GM12878 (cell line): Measurements from ENCODE around the gene CADPS. TPM values are rescaled to one million over a fixed set of nuclear protein-coding genes. Genes with fewer than 3 reads are reported as not detected.

Experiments
- ATAC-seq: fragments of 200-7000 bp; cut with Tn5 transposase; 3 replicates; pipeline ENCODE4 v1.9.1; 2020; ENCODE audit warnings: mild to moderate bottlenecking, moderate library complexity
- BruUV-seq: library from RNA; stranded (reverse); fragments of 400-500 nt; replicated peaks from 2 replicates; lab custom pipeline; 2021; lab: Mats Ljungman, UMichigan
- CTCF ChIA-PET: fragments of 300-600 bp; sonication (Branson Sonifier 250); formaldehyde crosslinking; extraction: SDS; loops from one replicate; lab custom pipeline; 2021; ENCODE audit warnings: inconsistent platforms; lab: Yijun Ruan, JAX
- POLR2A ChIA-PET: fragments of 350-600 bp; formaldehyde crosslinking; extraction: SDS; loops from one replicate; lab custom pipeline; 2021; ENCODE audit warnings: inconsistent platforms; lab: Charles Lee
- RAD21 ChIA-PET: fragments of 300-600 bp; sonication (Branson Sonifier 250); formaldehyde crosslinking; loops from one replicate; lab custom pipeline; 2023; ENCODE audit warnings: antibody characterized with exemption; ENCODE audit not compliant: unreplicated experiment; lab: Charles Lee
- SMC1A ChIA-PET: fragments of 300-600 bp; sonication (Branson Sonifier 250); formaldehyde crosslinking; loops from one replicate; lab custom pipeline; 2023; ENCODE audit not compliant: unreplicated experiment, uncharacterized antibody; lab: Charles Lee
- DNase-seq: peaks from one replicate; pipeline ENCODE4 v3.0.0-alpha.2; 2011; ENCODE audit warnings: low read depth, low spot score
- FAIRE-seq: peaks from 3 replicates; lab custom pipeline; 2011; peaks lifted over from hg19 to GRCh38; lab: Jason Lieb, UNC
- H2AFZ ChIP-seq: 2 replicates; pipeline ENCODE4 v1.6.0; 2011; ENCODE audit warnings: low read depth, low read length, control low read depth; ENCODE audit not compliant: control insufficient read depth
- H3K27ac ChIP-seq: 2 replicates; pipeline ENCODE4 v1.5.1; 2011; ENCODE audit warnings: control low read depth; ENCODE audit not compliant: control insufficient read depth, insufficient read depth
- H3K27me3 ChIP-seq, 2 experiments: replicated peaks in 1 of 2; 2 replicates each; pipeline versions ENCODE4 v1.6.0 to v1.6.1; 2011; ENCODE audit warnings: low read length in 1 of 2; ENCODE audit not compliant: control insufficient read depth in 2 of 2, insufficient read depth in 2 of 2
- H3K36me3 ChIP-seq, 2 experiments: 2 replicates each; pipeline ENCODE4 v1.5.1; 2011; ENCODE audit warnings: low read length in 1 of 2; ENCODE audit not compliant: control insufficient read depth in 2 of 2, insufficient read depth in 2 of 2
- H3K4me1 ChIP-seq: 2 replicates; pipeline ENCODE4 v1.6.1; 2011; ENCODE audit warnings: mild to moderate bottlenecking, low read length, moderate library complexity, mixed read lengths; ENCODE audit not compliant: control insufficient read depth, insufficient read depth
- H3K4me2 ChIP-seq: 2 replicates; pipeline ENCODE4 v1.6.0; 2011; ENCODE audit warnings: control low read depth; ENCODE audit not compliant: control insufficient read depth, insufficient read depth
- H3K4me3 ChIP-seq: fragments of 200-600 bp; sonication (generic); 2 replicates; pipeline ENCODE4 v1.5.1; 2016
- H3K79me2 ChIP-seq: 2 replicates; pipeline ENCODE4 v1.6.0; 2011; ENCODE audit warnings: low read length; ENCODE audit not compliant: control insufficient read depth, insufficient read depth
- H3K9ac ChIP-seq: 2 replicates; pipeline ENCODE4 v1.8.0; 2011; ENCODE audit warnings: low read length, control low read depth, mixed read lengths; ENCODE audit not compliant: control insufficient read depth, insufficient read depth
- H3K9me3 ChIP-seq: replicated peaks from 3 replicates; pipeline ENCODE4 v1.5.1; 2011; ENCODE audit warnings: mild to moderate bottlenecking, low read length; ENCODE audit not compliant: control insufficient read depth, insufficient read depth
- H4K20me1 ChIP-seq: 2 replicates; pipeline ENCODE4 v1.6.0; 2011; ENCODE audit not compliant: control insufficient read depth, insufficient read depth
- BACH1 ChIP-seq: fragments of 450-650 bp; IDR thresholded peaks from 2 replicates; pipeline ENCODE4 v1.6.1; 2017; ENCODE audit warnings: mild to moderate bottlenecking, borderline replicate concordance
- BRCA1 ChIP-seq: IDR thresholded peaks from 2 replicates; pipeline ENCODE4 v1.6.1; 2011; ENCODE audit warnings: low read depth, low read length, improper control_type of control experiment
- CHD2 ChIP-seq: IDR thresholded peaks from 2 replicates; pipeline ENCODE4 v1.6.1; 2011; ENCODE audit warnings: low read depth, low read length, improper control_type of control experiment, borderline replicate concordance
- HCFC1 ChIP-seq: fragments of 150-350 bp; IDR thresholded peaks from 2 replicates; pipeline ENCODE4 v1.6.1; 2014; ENCODE audit warnings: low read length
- NBN ChIP-seq: fragments of 450-650 bp; IDR thresholded peaks from 2 replicates; pipeline ENCODE4 v1.6.1; 2016
- NFYA ChIP-seq: IDR thresholded peaks from 2 replicates; pipeline ENCODE4 v1.6.1; 2011; ENCODE audit warnings: low read depth, mild to moderate bottlenecking, low read length, improper control_type of control experiment, borderline replicate concordance
- NRF1 ChIP-seq: conservative IDR thresholded peaks from 2 replicates; pipeline ENCODE4 v1.6.1; 2011; ENCODE audit warnings: mild to moderate bottlenecking, low read depth, low read length, improper control_type of control experiment
- PAX8 ChIP-seq: fragments of 450-650 bp; IDR thresholded peaks from 2 replicates; pipeline ENCODE4 v1.6.1; 2017; ENCODE audit warnings: mild to moderate bottlenecking, moderate library complexity
- RFX5 ChIP-seq: IDR thresholded peaks from 2 replicates; pipeline ENCODE4 v1.6.1; 2011; ENCODE audit warnings: low read depth, low read length, improper control_type of control experiment
- SREBF2 ChIP-seq: IDR thresholded peaks from 2 replicates; pipeline ENCODE4 v1.6.1; 2012; ENCODE audit warnings: mild to moderate bottlenecking, low read length
- SUZ12 ChIP-seq: fragments of 200-600 bp; sonication (generic); IDR thresholded peaks from one replicate; pipeline ENCODE4 v1.6.1; 2018; ENCODE audit warnings: antibody characterized with exemption, mild to moderate bottlenecking; ENCODE audit not compliant: unreplicated experiment
- WGBS: methylation state at CpG from one replicate; pipeline ENCODE4 v1.1.6; 2016; ENCODE audit warnings: low lambda C conversion rate; ENCODE audit not compliant: insufficient replicate concordance, insufficient coverage; ENCODE audit errors: missing lambda C conversion rate; 5-methylcytosine and 5-hydroxymethylcytosine counted together
- in situ Hi-C: fragments of 300-500 bp; cut with MboI; formaldehyde crosslinking; loops from 9 replicates; pipeline ENCODE4 v1.14.3; 2018; ENCODE audit warnings: mixed read lengths
- intact Hi-C: fragments of 100-400 bp; cut with micrococcal nuclease; formaldehyde crosslinking; loops from one replicate; pipeline ENCODE4 v1.14.2; 2022; ENCODE audit not compliant: unreplicated experiment
- polyA plus RNA-seq, 11 experiments: library from polyadenylated mRNA; depleted of rRNA in 4 of 11; unstranded in 6 of 11; stranded (reverse) in 5 of 11; fragments of >200 nt; fragmentation: Nextera tagmentation in 4 of 11; fragmentation: Illumina TruSeq in 1 of 11; extraction: Ambion mirVana in 4 of 11; extraction: Trizol in 1 of 11; gene quantifications; 1 replicate in 1 of 11; 2 replicates in 10 of 11; pipeline versions ENCODE4 v1.2.1 to v1.2.3, GENCODE V29; 2011 to 2016; ENCODE audit warnings: inconsistent platforms in 2 of 11, missing spikeins in 2 of 11, low read depth in 1 of 11
- total RNA-seq, 4 experiments: library from RNA; depleted of rRNA in 3 of 4; stranded (reverse); fragments of >200 nt in 3 of 4; fragmentation: Illumina TruSeq in 1 of 4; extraction: Trizol in 1 of 4; gene quantifications; 2 replicates each; pipeline versions ENCODE4 v1.2.1 to v1.2.3, GENCODE V29; 2013 to 2021
- TF ChIP-seq, protein P1 (sequence below): fragments of 450-650 bp; formaldehyde crosslinking; IDR thresholded peaks from 2 replicates; pipeline ENCODE4 v1.4.0; 2020; ENCODE audit warnings: mild to moderate bottlenecking, moderate library complexity
- TF ChIP-seq, protein P2 (sequence below): fragments of 450-650 bp; IDR thresholded peaks from 2 replicates; pipeline ENCODE4 v1.6.1; 2017; ENCODE audit warnings: mild to moderate bottlenecking

CADPS gene
- total and polyA plus RNA-seq, 10 of the 15 experiments (the other 5 are each of a cell fraction or from before 2014, with no cell fraction given), result 0.20 TPM; not detected in 9

DNA sequence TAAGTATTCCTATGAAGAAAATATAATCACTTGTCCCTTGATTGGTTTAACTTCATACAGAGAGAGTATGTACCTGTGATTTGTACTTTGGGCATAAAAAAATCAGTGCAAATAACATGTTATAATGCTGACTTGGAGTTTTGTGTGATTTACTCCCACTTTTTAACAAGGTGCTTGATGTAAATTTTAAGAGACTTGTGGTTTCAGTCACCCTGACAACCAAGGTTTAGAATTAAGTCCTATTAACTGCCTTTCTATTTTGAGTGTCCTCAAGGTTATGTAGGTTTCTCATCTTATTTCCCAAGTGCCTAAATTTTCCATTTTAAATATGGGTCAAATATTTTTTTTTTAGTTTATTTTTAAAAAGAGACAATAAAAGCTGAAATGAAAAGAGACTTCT is 244.6 kb downstream of the CADPS start:
- SMC1A ChIA-PET, result no interaction called here
- no peak for DNase-seq
- Histone ChIP-seq H3K36me3 (no peaks in the 10 kb centered on the region), H3K4me3 (no peak overlapping the region), H2AFZ (no peak overlapping the region), H3K4me1 (no peaks in the 10 kb centered on the region), H3K27ac (no peak overlapping the region), H3K4me2 (no peak overlapping the region), H3K79me2 (no peaks in the 10 kb centered on the region), H3K27me3 (peaks cover 0 to 2% of the 10 kb centered on the region in 2 experiments; a peak in 1 of 4 replicates), H3K9me3 (no peaks in the 10 kb centered on the region), H4K20me1 (no peaks in the 10 kb centered on the region), H3K9ac (no peak overlapping the region)
- no TSS peak for BruUV-seq
- ATAC-seq, result no peak
- no peak for TF ChIP-seq BACH1
- TF ChIP-seq, protein P1, sequence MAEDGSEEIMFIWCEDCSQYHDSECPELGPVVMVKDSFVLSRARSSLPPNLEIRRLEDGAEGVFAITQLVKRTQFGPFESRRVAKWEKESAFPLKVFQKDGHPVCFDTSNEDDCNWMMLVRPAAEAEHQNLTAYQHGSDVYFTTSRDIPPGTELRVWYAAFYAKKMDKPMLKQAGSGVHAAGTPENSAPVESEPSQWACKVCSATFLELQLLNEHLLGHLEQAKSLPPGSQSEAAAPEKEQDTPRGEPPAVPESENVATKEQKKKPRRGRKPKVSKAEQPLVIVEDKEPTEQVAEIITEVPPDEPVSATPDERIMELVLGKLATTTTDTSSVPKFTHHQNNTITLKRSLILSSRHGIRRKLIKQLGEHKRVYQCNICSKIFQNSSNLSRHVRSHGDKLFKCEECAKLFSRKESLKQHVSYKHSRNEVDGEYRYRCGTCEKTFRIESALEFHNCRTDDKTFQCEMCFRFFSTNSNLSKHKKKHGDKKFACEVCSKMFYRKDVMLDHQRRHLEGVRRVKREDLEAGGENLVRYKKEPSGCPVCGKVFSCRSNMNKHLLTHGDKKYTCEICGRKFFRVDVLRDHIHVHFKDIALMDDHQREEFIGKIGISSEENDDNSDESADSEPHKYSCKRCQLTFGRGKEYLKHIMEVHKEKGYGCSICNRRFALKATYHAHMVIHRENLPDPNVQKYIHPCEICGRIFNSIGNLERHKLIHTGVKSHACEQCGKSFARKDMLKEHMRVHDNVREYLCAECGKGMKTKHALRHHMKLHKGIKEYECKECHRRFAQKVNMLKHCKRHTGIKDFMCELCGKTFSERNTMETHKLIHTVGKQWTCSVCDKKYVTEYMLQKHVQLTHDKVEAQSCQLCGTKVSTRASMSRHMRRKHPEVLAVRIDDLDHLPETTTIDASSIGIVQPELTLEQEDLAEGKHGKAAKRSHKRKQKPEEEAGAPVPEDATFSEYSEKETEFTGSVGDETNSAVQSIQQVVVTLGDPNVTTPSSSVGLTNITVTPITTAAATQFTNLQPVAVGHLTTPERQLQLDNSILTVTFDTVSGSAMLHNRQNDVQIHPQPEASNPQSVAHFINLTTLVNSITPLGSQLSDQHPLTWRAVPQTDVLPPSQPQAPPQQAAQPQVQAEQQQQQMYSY (CRISPR knock-in tag), result no peak
- CTCF ChIA-PET, result no interaction called here
- POLR2A ChIA-PET, result no interaction called here
- RAD21 ChIA-PET, result no interaction called here
- intact Hi-C loops (no loop called here), in situ Hi-C loops (no loop called here)
- no peak for FAIRE-seq

DNA sequence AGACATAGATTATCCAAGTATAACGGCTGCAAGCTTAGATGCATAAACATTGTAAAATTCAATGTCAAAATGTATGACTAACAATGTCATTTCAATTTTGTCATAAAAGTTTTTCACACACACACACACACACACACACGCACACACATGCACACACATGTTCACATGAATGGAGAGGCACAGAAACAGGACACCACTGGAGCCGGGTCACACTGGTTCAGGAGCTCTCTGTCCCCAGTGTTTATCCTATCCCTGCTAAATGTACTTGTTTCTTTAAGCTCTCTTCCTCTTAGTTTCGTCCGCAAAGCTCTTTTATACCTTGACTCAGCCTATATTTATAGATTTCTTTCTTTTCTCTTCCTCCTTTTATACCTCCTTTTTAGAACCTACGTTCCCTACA is 249.9 kb downstream of the CADPS start:
- SMC1A ChIA-PET, result interaction anchor here (1.1 kb wide), 1 partner anchor 20 kb away, joined by 3 read pairs; no protein-coding TSS in a partner anchor
- no peaks in the 10 kb centered on the region; the same call in 1 of the 2 replicates for H3K4me1 ChIP-seq
- DNase-seq (no peak), ATAC-seq (no peak), FAIRE-seq (no peak)
- no peaks in the 10 kb centered on the region for H3K79me2 ChIP-seq
- RAD21 ChIA-PET, result no interaction called here
- H3K9me3 ChIP-seq, result no peaks in the 10 kb centered on the region
- H3K4me3 ChIP-seq, result no peak overlapping the region
- intact Hi-C loops (loop anchor here (2.0 kb wide), 1 partner anchor 604 kb away; no protein-coding TSS in a partner anchor), in situ Hi-C loops (no loop called here)
- WGBS, result 6% methylated on average over 6 of the region's 6 CpGs
- no peaks in the 10 kb centered on the region for H4K20me1 ChIP-seq
- POLR2A ChIA-PET, result no interaction called here
- H3K27ac ChIP-seq, result no peak overlapping the region
- H3K27me3 ChIP-seq, result no peaks in the 10 kb centered on the region
- H2AFZ ChIP-seq, result no peak overlapping the region
- H3K36me3 ChIP-seq, result no peaks in the 10 kb centered on the region
- H3K4me2 ChIP-seq, result no peak overlapping the region
- CTCF ChIA-PET, result interaction anchor here (0.6 kb wide), 1 partner anchor 575 kb away, joined by 3 read pairs; no protein-coding TSS in a partner anchor
- TF ChIP-seq BRCA1 (no peak), SREBF2 (no peak), NBN (no peak), CHD2 (no peak), RFX5 (no peak), PAX8 (no peak), SUZ12 (no peak), HCFC1 (no peak), NRF1 (no peak), NFYA (no peak)
- TF ChIP-seq, protein P2, sequence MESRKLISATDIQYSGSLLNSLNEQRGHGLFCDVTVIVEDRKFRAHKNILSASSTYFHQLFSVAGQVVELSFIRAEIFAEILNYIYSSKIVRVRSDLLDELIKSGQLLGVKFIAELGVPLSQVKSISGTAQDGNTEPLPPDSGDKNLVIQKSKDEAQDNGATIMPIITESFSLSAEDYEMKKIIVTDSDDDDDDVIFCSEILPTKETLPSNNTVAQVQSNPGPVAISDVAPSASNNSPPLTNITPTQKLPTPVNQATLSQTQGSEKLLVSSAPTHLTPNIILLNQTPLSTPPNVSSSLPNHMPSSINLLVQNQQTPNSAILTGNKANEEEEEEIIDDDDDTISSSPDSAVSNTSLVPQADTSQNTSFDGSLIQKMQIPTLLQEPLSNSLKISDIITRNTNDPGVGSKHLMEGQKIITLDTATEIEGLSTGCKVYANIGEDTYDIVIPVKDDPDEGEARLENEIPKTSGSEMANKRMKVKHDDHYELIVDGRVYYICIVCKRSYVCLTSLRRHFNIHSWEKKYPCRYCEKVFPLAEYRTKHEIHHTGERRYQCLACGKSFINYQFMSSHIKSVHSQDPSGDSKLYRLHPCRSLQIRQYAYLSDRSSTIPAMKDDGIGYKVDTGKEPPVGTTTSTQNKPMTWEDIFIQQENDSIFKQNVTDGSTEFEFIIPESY, result no peak
- H3K9ac ChIP-seq, result no peak overlapping the region
- no TSS peak for BruUV-seq
